ENCODE results near the gene DHRS1.

DHRS1 gene

GRCh38 chr14:24282736-24283135 lies 16.8 kb downstream of the DHRS1 start:
- Histone ChIP-seq H3K4me1 (ENCODE audit: low read length) (peaks cover 27% of the 10 kb centered on the region), H3K4me3 (ENCODE audit: low read length) (no peak overlapping the region), H2AFZ (ENCODE audit: low read depth, low read length) (no peak overlapping the region), H3K9ac (ENCODE audit: low read length) (no peak overlapping the region), H3K27me3 (ENCODE audit: low read depth, low read length) (peaks cover 7% of the 10 kb centered on the region), H3K9me3 (ENCODE audit: insufficient read depth, low read length) (no peaks in the 10 kb centered on the region), H4K20me1 (ENCODE audit: insufficient read depth, low read length) (no peaks in the 10 kb centered on the region), H3K36me3 (replicated peaks; ENCODE audit: low read depth, low read length) (no peaks in the 10 kb centered on the region), H3K79me2 (ENCODE audit: low read length) (no peaks in the 10 kb centered on the region), H3K4me2 (ENCODE audit: low read length) (no peak overlapping the region), H3K27ac (ENCODE audit: low read length) (no peak overlapping the region)
- TF ChIP-seq CTCF (IDR thresholded peaks at IDR 0.05; ENCODE audit: low read depth, low read length), result no peak
- TF ChIP-seq EZH2phosphoT487 (IDR thresholded peaks at IDR 0.05; ENCODE audit: low read depth), result no peak

- no peak overlapping the region for H3K4me3 ChIP-seq (ENCODE audit: low read length)
- no peak overlapping the region for H3K27ac ChIP-seq (ENCODE audit: low read length)
- no peaks in the 10 kb centered on the region for H3K27me3 ChIP-seq (ENCODE audit: low read depth, low read length)
- H4K20me1 ChIP-seq (ENCODE audit: insufficient read depth, low read length), result no peaks in the 10 kb centered on the region
- TF ChIP-seq EZH2phosphoT487 (IDR thresholded peaks at IDR 0.05; ENCODE audit: low read depth) (no peak), CTCF (IDR thresholded peaks at IDR 0.05; ENCODE audit: low read depth, low read length) (no peak)
- H3K9ac ChIP-seq (ENCODE audit: low read length), result no peak overlapping the region
- H3K79me2 ChIP-seq (ENCODE audit: low read length), result no peaks in the 10 kb centered on the region
- H3K4me1 ChIP-seq (ENCODE audit: low read length), result peaks cover 30% of the 10 kb centered on the region
- H3K36me3 ChIP-seq (replicated peaks; ENCODE audit: low read depth, low read length), result no peaks in the 10 kb centered on the region
- no peaks in the 10 kb centered on the region for H3K9me3 ChIP-seq (ENCODE audit: insufficient read depth, low read length)
- H2AFZ ChIP-seq (ENCODE audit: low read depth, low read length), result no peak overlapping the region
- no peak overlapping the region for H3K4me2 ChIP-seq (ENCODE audit: low read length)
Observed at GRCh38 chr14:24281636-24282035, 17.9 kb downstream of the DHRS1 start.

GRCh38 chr14:24280797-24281460 lies 18.7 kb downstream of the DHRS1 start:
- Histone ChIP-seq H4K20me1 (ENCODE audit: insufficient read depth, low read length) (no peaks in the 10 kb centered on the region), H2AFZ (ENCODE audit: low read depth, low read length) (no peak overlapping the region), H3K36me3 (replicated peaks; ENCODE audit: low read depth, low read length) (no peaks in the 10 kb centered on the region), H3K9ac (ENCODE audit: low read length) (no peak overlapping the region), H3K27me3 (ENCODE audit: low read depth, low read length) (no peaks in the 10 kb centered on the region), H3K4me2 (ENCODE audit: low read length) (no peak overlapping the region), H3K4me1 (ENCODE audit: low read length) (peaks cover 30% of the 10 kb centered on the region), H3K27ac (ENCODE audit: low read length) (no peak overlapping the region), H3K9me3 (ENCODE audit: insufficient read depth, low read length) (no peaks in the 10 kb centered on the region), H3K79me2 (ENCODE audit: low read length) (no peaks in the 10 kb centered on the region), H3K4me3 (ENCODE audit: low read length) (no peak overlapping the region)
- TF ChIP-seq CTCF (IDR thresholded peaks at IDR 0.05; ENCODE audit: low read depth, low read length) (no peak), EZH2phosphoT487 (IDR thresholded peaks at IDR 0.05; ENCODE audit: low read depth) (no peak)

- Histone ChIP-seq H3K9me3 (ENCODE audit: insufficient read depth, low read length) (no peaks in the 10 kb centered on the region), H4K20me1 (ENCODE audit: insufficient read depth, low read length) (no peaks in the 10 kb centered on the region), H3K4me3 (ENCODE audit: low read length) (no peak overlapping the region), H3K79me2 (ENCODE audit: low read length) (no peaks in the 10 kb centered on the region), H3K27ac (ENCODE audit: low read length) (peak overlapping the region; percentile 17; the same call in 1 of the 2 replicates), H3K27me3 (ENCODE audit: low read depth, low read length) (no peaks in the 10 kb centered on the region), H3K4me2 (ENCODE audit: low read length) (peak overlapping the region; percentile 53), H3K4me1 (ENCODE audit: low read length) (peaks cover 35% of the 10 kb centered on the region), H2AFZ (ENCODE audit: low read depth, low read length) (0 out of 2 replicates have a peak overlapping the region, but pooled peaks have one; percentile 1), H3K9ac (ENCODE audit: low read length) (no peak overlapping the region), H3K36me3 (replicated peaks; ENCODE audit: low read depth, low read length) (no peaks in the 10 kb centered on the region)
- TF ChIP-seq EZH2phosphoT487 (IDR thresholded peaks at IDR 0.05; ENCODE audit: low read depth) (no peak), CTCF (IDR thresholded peaks at IDR 0.05; ENCODE audit: low read depth, low read length) (peak; percentile 62)
Observed at GRCh38 chr14:24279301-24280186, 20.0 kb downstream of the DHRS1 start.

Measured in OCI-LY3 (cell line).